Measurements from ENCODE around the gene DFFA. TPM values are rescaled to one million over a fixed set of nuclear protein-coding genes. Genes with fewer than 3 reads are reported as not detected.

The DFFA gene
- polyA plus RNA-seq, 2 of the 4 experiments (the other 2 are of a cell fraction) = 28.5 to 31.7 TPM

- TF ChIP-seq USF2 (IDR thresholded peaks at IDR 0.05) = no peak
- no peak for TF ChIP-seq FOXS1 (CRISPR knock-in tag; IDR thresholded peaks at IDR 0.05)
- TF ChIP-seq HOXA7 (CRISPR knock-in tag; IDR thresholded peaks at IDR 0.05) = no peak
Measured at GRCh38 chr1:10495952-10496351, 23.6 kb upstream of the DFFA start (continued).

- ATAC-seq (no peak; a peak in 1 of 6 replicates), DNase-seq (ENCODE audit: low read depth in 1 of 2, low spot score in 1 of 2) (no peak), FAIRE-seq (no peak)
- 83% methylated on average over 10 of the region's 10 CpGs for WGBS (ENCODE audit: missing lambda C conversion rate)
- CTCF ChIA-PET = interaction anchor here (0.6 to 5.7 kb wide), 24 partner anchors 10 to 487 kb away, joined by 3 to 70 read pairs (median 5); partner anchors contain the start of genes CENPS and CORT
- TF ChIP-seq NPAS2 (CRISPR knock-in tag; IDR thresholded peaks at IDR 0.05; ENCODE audit: borderline replicate concordance) = no peak
- TF ChIP-seq RARB (CRISPR knock-in tag; IDR thresholded peaks at IDR 0.05) = no peak
- TF ChIP-seq NR3C1 (IDR thresholded peaks at IDR 0.05) = no peak
- TF ChIP-seq USF2 (IDR thresholded peaks at IDR 0.05) = no peak
- H3K4me2 ChIP-seq = peak overlapping the region; percentile 79
- no peak overlapping the region for H3K4me3 ChIP-seq
- H3K27ac ChIP-seq = peak overlapping the region; percentile 2 to 74; a peak in 4 of 6 replicates
- POLR2A ChIA-PET = no interaction called here
- H3K4me1 ChIP-seq = peaks cover 5% of the 10 kb centered on the region; the same call in 1 of the 3 replicates
- H3K9me3 ChIP-seq = no peaks in the 10 kb centered on the region
Measured at GRCh38 chr1:10495475-10495817, 23.1 kb upstream of the DFFA start.

GRCh38 chr1:10494754-10495474, 22.6 kb upstream of the DFFA start:
- CTCF ChIA-PET = interaction anchor here (0.5 to 5.7 kb wide), 44 partner anchors 9 to 542 kb away, joined by 3 to 70 read pairs (median 4); partner anchors contain the start of genes CENPS and CORT
- DNase-seq (ENCODE audit: low read depth in 1 of 2, low spot score in 1 of 2) (peak; percentile 47 to 76), ATAC-seq (peak; percentile 85 to 94), FAIRE-seq (no peak)
- 7% methylated on average over 15 of the region's 15 CpGs for WGBS (ENCODE audit: missing lambda C conversion rate)
- POLR2A ChIA-PET = interaction anchor here (1.9 kb wide), 1 partner anchor 64 kb away, joined by 6 read pairs; the partner anchor contains the start of gene CENPS
- H3K9me3 ChIP-seq = no peaks in the 10 kb centered on the region
- H3K4me2 ChIP-seq = peak overlapping the region; percentile 79
- no peak overlapping the region; the same call in 2 of the 3 replicates for H3K4me3 ChIP-seq
- peak overlapping the region; percentile 21 to 74; a peak in 5 of 6 replicates for H3K27ac ChIP-seq
- TF ChIP-seq RAD21 (conservative IDR thresholded peaks at IDR 0.05 in 1 of 2, IDR thresholded peaks at IDR 0.05 in 1 of 2) (peak; percentile 72 to 79), CTCF (IDR thresholded peaks at IDR 0.05) (peak; percentile 79), HDAC2 (IDR thresholded peaks at IDR 0.05) (no peak), EHF (CRISPR knock-in tag; IDR thresholded peaks at IDR 0.05) (no peak), RARB (CRISPR knock-in tag; IDR thresholded peaks at IDR 0.05) (no peak), KDM5A (IDR thresholded peaks at IDR 0.05) (peak; percentile 49; the same call in 1 of the 2 replicates), SMC3 (IDR thresholded peaks at IDR 0.05) (peak; percentile 50; the same call in 2 of the 3 replicates), HOXB5 (CRISPR knock-in tag; IDR thresholded peaks at IDR 0.05) (no peak)
- H3K4me1 ChIP-seq = peaks cover 5% of the 10 kb centered on the region; the same call in 1 of the 3 replicates

GRCh38 chr1:10494418-10494753, 22.1 kb upstream of the DFFA start:
- H3K9me3 ChIP-seq = no peaks in the 10 kb centered on the region
- peak overlapping the region in 1 of 2 experiments; percentile 15; a peak in 1 of 6 replicates for H3K27ac ChIP-seq
- FAIRE-seq (no peak), ATAC-seq (peak; percentile 51 to 68; a peak in 4 of 6 replicates), DNase-seq (ENCODE audit: low read depth in 1 of 2, low spot score in 1 of 2) (no peak)
- no peak for TF ChIP-seq CBX8 (IDR thresholded peaks at IDR 0.05)
- TF ChIP-seq CHD4 (IDR thresholded peaks at IDR 0.05; ENCODE audit: borderline replicate concordance) = no peak
- TF ChIP-seq CEBPB (IDR thresholded peaks at IDR 0.05) = no peak
- no peak for TF ChIP-seq HDAC2 (IDR thresholded peaks at IDR 0.05)
- TF ChIP-seq KDM1A (IDR thresholded peaks at IDR 0.05; ENCODE audit: low read depth) = no peak
- no peak for TF ChIP-seq POLR2AphosphoS2 (conservative IDR thresholded peaks at IDR 0.05; ENCODE audit: low read length)
- no peak for TF ChIP-seq MAX (IDR thresholded peaks at IDR 0.05)
- TF ChIP-seq FOSB (CRISPR knock-in tag; IDR thresholded peaks at IDR 0.05) = no peak
- TF ChIP-seq KDM5A (IDR thresholded peaks at IDR 0.05) = no peak
- 86% methylated on average over 5 of the region's 5 CpGs for WGBS (ENCODE audit: missing lambda C conversion rate)
- CTCF ChIA-PET = interaction anchor here (0.5 to 5.7 kb wide), 41 partner anchors 9 to 868 kb away, joined by 3 to 70 read pairs (median 4); partner anchors contain the start of gene CENPS
- peaks cover 5% of the 10 kb centered on the region; the same call in 2 of the 3 replicates for H3K4me1 ChIP-seq
- POLR2A ChIA-PET = interaction anchor here (1.9 kb wide), 1 partner anchor 64 kb away, joined by 6 read pairs; the partner anchor contains the start of gene CENPS
- H3K4me3 ChIP-seq = no peak overlapping the region
- peak overlapping the region; percentile 79; the same call in 2 of the 3 replicates for H3K4me2 ChIP-seq

Measured in A549 (cell line).